GM21390 (cell line): ENCODE data around the gene LAMA4.
"Not testable (repeated sequence)": the region's sequence is repeated elsewhere in the genome, so short reads cannot be mapped to it uniquely, and the experiment has no call there.

Source experiments
- ATAC-seq: cut with Tn5 transposase; IDR thresholded peaks from one replicate; pipeline ENCODE4 v1.9.1; 2021; ENCODE audit not compliant: unreplicated experiment

Gene LAMA4

DNA sequence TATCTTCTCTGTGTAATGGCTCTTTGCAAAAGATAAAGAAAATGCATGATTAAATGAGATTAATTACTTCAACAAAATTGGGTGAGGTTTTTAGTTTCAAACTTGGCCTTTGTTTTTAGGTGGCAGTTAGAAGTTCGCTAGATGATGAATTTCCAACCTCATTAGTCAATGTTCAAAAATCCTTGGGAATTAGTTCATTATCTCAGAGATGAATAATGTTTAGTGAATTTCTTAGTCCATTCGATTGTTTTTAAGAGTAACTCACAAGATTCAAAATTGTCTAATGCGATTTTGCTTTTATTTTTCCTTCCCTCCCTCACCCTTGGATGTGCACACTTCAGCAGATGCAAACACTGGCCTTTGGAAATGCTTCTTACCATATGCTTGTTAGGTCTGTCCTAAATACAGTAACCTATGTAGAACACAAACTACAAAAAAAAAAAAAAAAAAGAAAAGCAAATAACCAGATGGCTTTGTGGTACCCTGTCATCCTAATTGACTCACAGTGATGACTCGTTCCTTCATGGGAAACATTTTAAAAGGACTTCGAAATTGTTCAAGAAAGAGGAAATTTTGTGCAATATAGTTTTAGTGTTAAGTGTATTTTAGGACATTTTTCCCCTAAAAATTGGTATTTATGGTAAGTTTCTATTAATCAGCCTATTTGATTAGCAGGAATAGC lies 100.3 kb downstream of the LAMA4 start:
- no peak for ATAC-seq

DNA sequence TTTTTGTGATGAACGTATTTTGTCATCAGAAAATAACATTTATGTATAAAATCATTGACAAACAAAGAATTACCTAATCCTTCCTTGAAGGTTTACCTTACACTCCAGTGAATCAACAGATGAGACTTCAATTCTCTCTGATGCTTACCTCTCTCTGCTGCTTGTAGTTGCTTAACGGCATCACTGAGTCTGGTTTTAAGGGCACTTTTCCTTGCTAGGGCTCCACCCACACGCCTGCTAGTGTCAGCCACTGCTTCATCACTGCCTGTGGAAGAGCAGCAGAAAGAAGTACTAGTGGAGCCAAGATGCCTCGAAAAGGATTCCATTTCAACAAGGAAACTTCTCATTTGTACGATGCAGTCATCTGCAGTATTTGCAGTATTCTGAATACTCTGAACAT lies 104.0 kb downstream of the LAMA4 start:
- ATAC-seq, result no peak

DNA sequence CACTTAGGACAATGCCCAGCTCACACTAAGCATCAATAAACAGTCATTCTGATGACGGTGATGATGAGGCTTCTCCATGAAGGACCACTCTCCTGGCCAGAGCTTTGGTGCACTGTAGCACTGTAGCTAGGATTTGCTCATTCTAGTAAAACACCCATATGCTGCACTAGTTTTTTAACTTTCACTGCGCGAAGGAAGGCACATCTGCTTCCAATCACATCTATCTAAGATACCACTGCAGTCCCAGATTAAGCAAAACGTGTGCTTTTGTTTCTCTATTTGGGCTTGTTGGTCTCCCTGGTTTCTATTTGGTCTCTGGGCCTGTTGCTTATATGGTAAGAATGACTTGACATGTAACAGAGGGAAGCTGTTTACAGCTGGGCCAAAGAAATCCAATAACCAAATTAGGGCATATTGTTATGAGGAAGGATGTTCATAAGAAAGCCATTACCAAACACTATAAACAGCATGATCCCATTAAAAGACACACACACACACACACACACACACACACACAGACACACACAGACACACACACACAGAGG lies 104.6 kb downstream of the LAMA4 start:
- no peak for ATAC-seq

DNA sequence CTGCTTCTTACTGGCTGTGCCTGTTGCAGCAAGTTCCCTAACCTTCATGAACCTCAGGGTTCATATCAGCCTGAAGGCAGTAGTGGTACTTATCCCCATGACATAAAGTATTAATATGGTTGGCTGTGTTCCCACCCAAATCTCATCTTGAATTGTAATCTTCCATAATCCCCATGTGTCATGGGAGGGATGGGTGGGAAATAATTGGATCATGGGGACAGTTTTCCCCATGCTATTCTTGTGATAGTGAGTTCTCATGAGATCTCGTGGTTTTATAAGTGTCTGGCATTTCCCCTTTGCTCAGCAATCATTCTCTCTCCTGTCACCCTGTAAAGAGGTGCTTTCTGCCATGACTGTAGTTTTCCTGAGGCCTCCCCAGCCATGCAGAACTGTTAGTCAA lies 105.1 kb downstream of the LAMA4 start:
- ATAC-seq, result no peak

DNA sequence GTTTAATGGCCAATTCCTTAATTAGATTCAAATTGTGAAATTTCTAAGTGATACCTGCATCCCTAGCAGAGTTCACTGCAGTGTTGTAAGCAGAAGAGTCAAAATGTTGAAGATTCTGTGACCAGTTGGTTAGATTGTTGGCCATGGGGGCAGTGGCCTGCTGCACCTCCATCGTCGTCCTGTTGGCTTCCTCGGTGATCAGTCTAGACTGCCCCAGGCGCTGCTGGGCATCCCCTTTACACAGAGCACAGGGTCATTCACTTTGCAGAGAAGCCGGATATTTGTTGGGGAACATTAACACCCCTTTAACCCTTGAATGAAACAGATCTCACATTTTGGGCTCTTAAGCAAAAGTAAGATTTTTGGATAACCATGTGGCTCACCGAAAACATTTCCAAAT lies 106.3 kb downstream of the LAMA4 start:
- ATAC-seq, result no peak

DNA sequence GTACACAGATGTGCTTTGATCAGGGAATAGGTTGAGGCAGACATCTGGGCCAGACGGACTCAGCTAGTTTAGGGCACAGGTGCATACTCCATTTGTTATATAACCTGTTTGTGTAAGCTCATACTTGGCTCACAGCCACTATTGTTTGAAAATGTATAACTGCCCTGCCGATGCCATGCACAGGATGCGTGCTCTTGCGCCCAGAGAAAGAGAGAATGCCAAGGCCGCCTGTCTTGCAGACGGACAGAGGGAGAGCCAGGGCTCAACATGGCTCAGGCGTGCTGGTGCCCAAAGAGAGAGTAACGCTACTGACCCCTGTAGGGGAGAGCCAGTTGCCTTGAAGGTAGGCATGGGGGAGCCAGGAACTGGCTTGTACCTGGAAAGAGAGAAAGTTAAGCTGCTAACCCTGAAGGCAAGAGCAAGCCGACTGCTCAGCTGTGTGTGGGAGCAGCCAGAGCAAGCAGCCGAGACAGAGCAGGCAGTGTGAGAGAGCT lies 109.2 kb downstream of the LAMA4 start:
- ATAC-seq, result no peak

DNA sequence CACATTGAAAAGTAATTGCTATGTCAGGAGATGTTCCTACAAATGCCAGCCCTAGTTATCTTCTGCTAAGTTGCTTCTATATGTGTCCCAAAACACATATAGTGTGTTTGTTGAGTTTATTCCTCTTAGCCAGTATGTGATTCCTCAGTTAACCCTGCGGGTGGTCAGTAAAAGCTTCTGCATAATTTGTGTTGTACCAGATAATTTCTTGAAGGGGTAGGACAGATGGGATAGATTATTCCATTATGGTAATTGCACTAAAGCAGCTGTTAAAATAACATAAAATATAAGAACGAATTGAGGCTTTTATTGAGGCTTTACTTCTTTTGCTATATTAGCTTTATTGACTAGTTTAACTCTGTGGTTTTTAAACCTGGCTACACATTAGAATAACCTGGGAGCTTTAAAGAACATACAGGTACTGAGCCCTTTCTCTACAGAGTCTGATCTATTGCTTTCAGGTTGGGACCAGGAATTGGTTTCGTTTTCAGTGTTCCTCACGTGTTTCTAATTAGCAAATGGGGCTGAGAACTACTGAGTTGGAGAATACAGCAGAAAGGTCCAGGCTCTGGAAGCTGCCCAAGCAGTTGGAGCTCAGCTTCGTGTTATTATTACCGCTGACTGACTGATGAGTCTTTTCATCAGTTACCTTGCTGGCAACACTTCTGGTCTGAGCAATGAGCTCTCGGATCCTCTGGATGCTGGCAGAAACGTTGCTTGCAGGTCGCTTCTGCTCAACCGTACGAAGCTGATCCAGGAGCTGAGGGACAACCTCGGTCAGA lies 110.0 kb downstream of the LAMA4 start:
- no peak for ATAC-seq

DNA sequence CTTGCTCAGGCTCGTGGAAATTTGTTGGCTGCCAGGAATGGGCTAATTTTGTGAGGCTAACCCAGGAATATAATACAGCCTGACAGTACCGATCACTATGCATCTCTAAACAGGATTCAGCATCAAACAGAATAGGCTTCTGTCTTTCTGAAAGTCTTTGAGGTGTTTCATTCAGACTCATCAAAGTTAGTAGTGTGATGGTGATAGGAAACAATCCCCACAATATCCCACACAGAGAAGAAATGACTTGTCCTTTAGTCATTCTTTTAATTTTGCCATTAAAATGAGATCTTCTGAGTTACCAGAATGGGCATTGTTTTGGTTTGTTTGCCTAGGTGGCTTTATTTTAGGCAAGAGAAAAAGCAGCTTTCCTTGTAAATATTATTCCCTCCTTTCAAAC lies 112.7 kb downstream of the LAMA4 start:
- ATAC-seq, result no peak

DNA sequence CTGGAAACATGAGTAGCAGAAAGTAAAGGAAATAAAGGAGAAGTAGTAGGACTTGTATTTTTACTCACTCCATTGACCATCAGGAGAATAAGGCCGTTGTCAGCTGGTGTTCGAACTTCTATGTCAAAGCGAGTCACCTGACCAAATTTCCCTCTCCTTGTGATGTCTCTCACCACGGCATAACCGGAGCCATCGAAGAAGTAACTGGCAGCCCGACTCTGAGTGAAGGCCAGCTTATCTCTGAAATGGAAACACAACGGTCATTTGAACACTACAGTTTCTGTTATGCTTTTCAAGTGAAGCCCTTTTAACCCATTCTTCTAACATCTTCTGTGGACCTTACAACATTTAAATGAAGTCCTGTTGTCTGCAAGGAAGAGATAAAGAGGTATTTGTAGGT lies 115.3 kb downstream of the LAMA4 start:
- ATAC-seq, result no peak

DNA sequence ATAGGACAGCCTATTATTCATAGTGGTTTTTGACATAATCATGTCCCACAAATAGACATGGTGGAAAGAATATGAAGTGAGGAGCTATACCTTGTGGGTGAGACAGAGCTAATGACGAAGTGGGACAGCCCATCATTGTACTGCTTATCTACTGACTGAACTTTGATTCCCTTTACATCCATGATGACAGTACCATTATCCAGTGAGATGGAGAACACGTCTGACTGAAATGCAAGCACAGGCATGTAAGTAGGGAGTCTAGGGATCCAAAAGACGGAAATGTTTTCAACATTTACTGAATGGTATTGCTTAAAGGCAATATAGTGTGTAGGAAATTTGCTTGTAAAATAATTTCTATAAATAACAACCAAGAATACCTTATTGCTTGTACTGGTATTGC lies 123.5 kb downstream of the LAMA4 start:
- ATAC-seq, result no peak

DNA sequence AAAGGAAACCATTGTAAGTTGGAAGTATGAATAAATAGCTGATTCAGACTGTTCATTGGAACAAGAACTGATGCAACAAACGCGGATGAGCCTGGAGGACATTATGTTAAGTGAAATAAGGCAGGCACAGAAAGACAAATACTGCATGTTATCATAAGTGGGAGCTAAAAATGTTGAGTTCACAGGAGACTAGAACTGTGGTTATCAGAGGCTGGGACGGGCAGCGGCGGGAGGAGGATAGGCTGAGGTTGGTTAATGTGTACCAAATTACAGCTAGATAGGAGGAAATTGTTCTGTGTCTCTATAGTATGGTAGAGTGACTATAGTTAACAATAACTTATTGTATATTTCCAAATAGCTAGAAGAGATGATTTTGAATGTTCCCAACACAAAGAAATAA lies 126.2 kb downstream of the LAMA4 start:
- ATAC-seq, result no peak

DNA sequence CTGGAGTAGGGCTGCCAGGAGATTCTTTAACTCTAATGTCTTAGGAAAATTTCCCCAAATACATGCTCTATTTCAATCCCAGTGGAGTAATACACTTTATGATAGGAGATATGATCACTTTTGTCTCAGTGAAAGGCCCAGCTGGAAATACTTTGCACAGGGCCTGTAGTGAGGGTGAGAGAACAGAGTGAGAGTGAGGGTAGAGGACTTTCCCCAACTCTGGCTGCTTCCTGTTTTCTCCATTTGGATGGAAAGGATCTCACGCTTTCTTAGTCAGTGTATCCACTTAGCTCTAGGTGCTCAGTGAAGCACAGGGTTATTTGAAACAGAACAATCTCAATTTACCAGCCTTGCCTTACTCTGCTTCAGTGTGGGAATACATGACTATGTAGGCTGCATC lies 130.4 kb downstream of the LAMA4 start:
- ATAC-seq, result no peak

DNA sequence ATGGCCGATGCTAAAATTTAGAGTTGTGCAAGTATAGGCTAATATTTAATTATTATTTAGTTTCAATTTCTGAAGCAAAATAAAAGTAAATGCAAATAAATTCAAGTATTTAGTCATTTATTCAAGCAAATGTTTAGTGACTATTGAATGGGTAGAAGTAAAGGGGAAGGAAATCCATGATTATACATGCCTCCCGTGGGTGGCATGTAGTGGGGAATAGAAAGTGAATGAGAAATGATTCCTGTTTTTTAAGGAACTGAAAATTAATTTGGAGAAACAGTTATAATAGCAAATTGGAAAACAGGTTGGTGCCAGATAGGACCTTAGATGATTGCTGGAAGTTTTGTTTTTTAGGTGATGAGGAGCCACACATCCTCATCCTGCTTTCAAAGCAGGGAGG lies 131.6 kb downstream of the LAMA4 start:
- ATAC-seq, result no peak

DNA sequence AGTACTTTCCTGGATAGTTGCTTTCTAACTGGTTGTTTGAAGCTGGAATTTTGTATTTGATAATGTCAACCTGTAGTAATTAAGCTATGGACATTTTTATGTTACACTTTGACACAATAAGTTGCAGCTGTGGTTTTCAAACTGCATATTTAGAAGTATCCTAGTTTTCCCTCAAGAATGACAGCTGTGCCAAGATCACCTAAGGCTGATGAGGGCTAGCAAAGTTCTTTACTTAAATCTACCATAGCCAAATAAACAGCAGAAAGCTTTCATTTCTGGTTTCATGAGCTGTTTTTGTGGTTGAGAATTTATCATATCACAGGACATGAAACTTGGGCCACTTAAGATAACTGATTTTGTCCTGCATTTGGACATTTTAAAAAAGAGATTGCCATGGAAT lies 136.3 kb downstream of the LAMA4 start:
- ATAC-seq, result no peak

DNA sequence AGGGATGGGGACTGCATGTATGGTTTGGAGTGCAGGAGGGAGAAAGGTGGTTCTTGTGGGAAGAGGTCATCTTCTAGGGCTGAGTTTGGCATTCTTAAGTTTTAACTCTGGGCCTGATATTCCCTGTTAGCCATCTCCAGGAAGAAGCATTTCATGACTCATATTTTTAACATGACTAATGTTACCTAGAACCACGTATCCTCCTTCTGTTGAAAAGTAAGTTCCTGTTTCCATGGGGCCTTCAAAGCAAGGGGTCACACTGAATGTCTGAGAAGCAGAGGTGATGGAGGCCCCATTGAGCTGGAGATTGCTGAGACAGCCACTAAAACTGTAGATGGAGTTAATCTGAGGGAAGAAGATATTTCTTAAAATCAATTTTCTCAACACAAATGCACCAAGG lies 136.8 kb downstream of the LAMA4 start:
- ATAC-seq, result no peak

DNA sequence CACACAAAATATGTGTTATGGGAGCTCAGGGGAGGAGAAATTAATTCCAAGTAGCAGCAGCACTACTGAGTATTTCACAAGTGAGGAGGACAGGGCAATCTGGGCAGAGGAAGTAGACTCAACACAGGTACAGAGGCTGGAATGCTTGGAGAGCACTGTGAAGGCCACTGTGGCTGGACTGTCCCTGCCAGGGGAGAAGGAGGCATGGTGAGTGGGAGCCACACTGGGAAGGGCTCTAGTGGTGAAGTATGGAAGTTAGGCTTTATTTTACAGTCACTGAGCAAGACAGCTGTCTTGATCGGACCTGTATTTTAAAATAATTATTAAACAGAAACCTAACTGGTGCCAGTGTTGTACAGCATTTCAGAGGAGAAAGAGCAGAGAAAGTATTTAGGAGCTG lies 138.1 kb downstream of the LAMA4 start:
- ATAC-seq, result no peak

DNA sequence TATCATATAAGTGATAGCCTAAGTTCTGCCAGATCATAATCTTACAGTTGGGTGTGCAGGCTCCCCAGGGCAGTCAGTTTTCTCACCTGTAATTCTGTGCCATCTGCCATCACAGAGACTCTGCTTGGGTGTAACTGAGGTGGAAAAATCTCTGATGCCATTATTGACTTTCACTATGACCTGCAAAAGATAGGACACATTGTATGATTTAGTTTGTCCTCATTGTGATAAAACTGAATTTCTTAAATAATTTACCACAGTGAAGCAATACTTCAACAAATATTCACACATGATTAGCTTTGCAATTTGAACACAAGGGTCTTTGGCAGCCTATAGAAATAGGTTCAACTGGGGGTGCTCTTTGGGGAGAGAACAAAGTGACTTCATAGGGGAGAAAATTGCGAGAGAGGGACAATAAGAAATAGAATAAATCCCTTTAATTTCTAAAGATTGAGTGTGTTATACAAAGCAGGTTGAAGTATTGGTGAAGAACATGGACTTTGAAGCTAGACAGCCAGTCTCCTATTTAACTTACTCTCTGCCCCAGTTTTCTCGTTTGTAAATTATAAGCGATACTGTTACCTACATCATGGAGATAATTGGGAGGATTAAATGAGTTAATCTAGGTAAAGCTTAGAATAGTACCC lies 139.7 kb downstream of the LAMA4 start:
- no peak for ATAC-seq

DNA sequence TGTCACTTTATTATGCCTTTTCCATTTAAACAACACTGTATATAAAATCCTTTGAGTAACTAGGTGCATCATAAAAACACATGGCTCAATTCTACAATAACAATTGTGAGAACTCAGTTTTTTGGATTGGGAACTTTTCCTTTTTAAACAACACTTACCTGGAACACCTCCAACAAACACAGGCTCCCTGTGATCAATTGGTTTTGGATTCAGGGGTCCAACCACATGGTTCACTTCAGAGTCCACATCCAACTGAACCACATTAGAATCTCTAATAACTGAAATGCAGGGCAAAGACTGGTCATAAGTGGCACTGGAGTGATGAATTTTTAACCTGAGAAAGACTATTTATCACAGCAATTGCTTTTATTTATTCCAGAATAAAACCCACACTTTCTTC lies 140.4 kb downstream of the LAMA4 start:
- no peak for ATAC-seq

DNA sequence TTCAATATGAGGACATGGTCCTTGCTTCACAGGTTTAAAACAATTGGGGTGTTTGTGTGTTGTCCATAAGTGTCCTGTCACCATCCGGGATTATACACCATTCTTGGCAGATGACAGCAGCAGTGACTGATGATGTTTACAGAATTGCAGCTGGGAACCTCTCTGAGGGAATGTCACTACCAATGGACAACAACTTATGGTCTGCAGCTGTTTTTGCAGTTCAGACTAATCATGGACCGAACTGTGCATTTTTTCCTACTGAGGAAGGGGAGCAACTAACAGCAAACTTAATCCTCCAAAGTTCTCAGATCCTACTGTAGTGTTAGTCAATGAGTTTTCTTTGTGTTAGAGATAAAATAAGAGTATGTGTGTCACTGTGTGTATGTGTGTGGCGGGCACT lies 140.9 kb downstream of the LAMA4 start:
- no peak for ATAC-seq

DNA sequence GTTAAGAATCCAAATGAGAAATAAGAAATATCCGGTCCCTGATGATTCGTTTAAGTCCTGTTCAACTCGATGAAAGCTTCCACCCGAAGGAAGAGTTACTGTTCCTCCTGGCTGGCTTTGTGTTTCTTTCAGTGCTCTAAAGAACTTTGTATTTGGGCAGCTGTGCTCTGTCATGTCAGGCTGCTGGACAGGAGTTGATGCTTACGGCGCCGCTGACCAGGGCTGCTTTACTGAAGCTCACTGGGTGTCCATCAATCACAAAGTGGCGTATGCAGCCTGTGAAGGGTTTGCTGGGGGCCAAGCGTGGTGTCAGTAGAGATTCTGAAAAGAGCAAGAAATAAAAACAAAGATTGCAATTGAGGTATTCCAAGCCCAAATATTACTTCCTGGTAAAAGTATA lies 145.1 kb downstream of the LAMA4 start:
- no peak for ATAC-seq

DNA sequence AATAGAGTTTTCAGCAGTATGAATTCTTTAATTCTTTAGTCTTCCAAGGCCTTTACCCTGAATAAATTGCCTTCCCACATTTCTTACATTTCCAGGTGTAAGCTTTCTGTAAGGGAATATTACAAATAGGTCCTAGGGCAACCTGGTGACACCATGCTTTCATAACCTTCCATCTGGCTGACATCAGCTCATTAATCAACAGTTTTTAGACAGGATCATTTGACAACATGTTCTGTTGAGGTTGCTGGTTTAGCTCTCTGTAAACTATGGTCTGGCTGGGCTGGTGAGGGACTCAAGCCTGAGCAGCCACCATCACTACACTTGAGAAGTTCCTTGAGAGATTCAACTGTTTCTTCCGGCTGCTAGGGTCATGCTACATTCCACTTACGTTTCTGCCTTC lies 147.8 kb downstream of the LAMA4 start:
- ATAC-seq, result no peak

DNA sequence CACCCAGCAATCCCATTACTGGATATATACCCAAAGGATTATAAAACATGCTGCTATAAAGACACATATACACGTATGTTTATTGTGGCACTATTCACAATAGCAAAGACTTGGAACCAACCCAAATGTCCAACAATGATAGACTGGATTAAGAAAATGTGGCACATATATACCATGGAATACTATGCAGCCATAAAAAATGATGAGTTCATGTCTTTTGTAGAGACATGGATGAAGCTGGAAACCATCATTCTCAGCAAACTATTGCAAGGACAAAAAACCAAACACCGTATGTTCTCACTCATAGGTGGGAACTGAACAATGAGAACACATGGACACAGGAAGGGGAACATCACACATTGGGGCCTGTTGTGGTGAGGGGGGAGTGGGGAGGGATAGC lies 148.3 kb downstream of the LAMA4 start:
- not testable (repeated sequence) for ATAC-seq
